SK-N-MC (cell line): ENCODE data around the gene USP40.

Experiments used
- DNase-seq: peaks from one replicate; pipeline ENCODE4 v3.0.0-alpha.2; 2011; ENCODE audit warnings: low read depth, low spot score
- H3K27ac ChIP-seq: fragments of 200-600 bp; sonication (generic); 2 replicates; pipeline ENCODE4 v1.5.1; 2016; ENCODE audit warnings: mixed run types
- H3K36me3 ChIP-seq: fragments of 200-600 bp; sonication (generic); 2 replicates; pipeline ENCODE4 v1.6.1; 2017; ENCODE audit warnings: antibody characterized with exemption, low read length, mixed read lengths; ENCODE audit not compliant: insufficient read depth
- H3K4me3 ChIP-seq: fragments of 200-600 bp; sonication (generic); 2 replicates; pipeline ENCODE4 v1.5.1; 2016
- H3K9ac ChIP-seq: fragments of 200-600 bp; sonication (generic); 2 replicates; pipeline ENCODE4 v1.8.0; 2017; ENCODE audit warnings: mixed run types, mixed read lengths; ENCODE audit not compliant: insufficient read length
- H3K9me3 ChIP-seq: fragments of 200-600 bp; sonication (generic); 2 replicates; pipeline ENCODE4 v1.6.1; 2017; ENCODE audit warnings: low read depth, mild to moderate bottlenecking, antibody characterized with exemption, low read length, moderate library complexity, mixed read lengths
- EZH2 ChIP-seq: fragments of 200-600 bp; sonication (generic); IDR thresholded peaks from one replicate; pipeline ENCODE4 v1.6.1; 2017; ENCODE audit warnings: antibody characterized with exemption
- FOXP2 ChIP-seq: optimal IDR thresholded peaks from 2 replicates; pipeline ENCODE3; 2011; ENCODE audit warnings: mild to moderate bottlenecking, moderate library complexity; ENCODE audit not compliant: insufficient read depth; ENCODE audit errors: extremely low read length, control extremely low read depth
- POLR2AphosphoS5 ChIP-seq: IDR thresholded peaks from 2 replicates; pipeline ENCODE4 v1.6.1; 2012; ENCODE audit warnings: mild to moderate bottlenecking, low read depth, low read length, borderline replicate concordance

Gene USP40

DNA sequence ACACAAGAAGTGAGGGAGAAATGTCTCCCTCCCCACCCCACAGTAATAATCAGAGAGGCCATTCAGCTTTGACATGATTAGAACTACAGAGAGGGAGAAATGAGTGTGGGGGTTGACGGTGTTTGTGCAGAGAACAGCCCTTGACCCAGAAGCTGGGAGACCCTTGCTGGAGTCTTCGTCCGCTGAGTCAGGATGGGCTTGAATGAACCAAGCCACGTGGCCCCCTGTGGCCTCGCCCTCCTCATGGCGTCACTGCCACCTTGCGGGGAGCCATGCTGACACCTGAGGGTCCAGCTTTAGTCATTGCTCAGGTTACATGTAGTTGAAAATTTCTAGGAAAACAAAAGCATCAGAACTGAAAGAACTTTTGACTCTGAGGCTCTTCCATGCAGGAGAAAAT lies 111.1 kb downstream of the USP40 start:
- no peaks in the 10 kb centered on the region for H3K9me3 ChIP-seq
- TF ChIP-seq FOXP2 (no peak), POLR2AphosphoS5 (no peak), EZH2 (no peak)
- H3K4me3 ChIP-seq = no peak overlapping the region
- H3K27ac ChIP-seq = no peak overlapping the region
- peaks cover 95% of the 10 kb centered on the region for H3K36me3 ChIP-seq
- no peak overlapping the region for H3K9ac ChIP-seq
- DNase-seq = no peak

GRCh38 chr2:233455006-233455405 lies 111.6 kb downstream of the USP40 start:
- TF ChIP-seq EZH2 = no peak
- no peak for TF ChIP-seq POLR2AphosphoS5
- TF ChIP-seq FOXP2 = no peak
- Histone ChIP-seq H3K27ac (no peak overlapping the region), H3K36me3 (peaks cover 95% of the 10 kb centered on the region), H3K9ac (no peak overlapping the region), H3K4me3 (no peak overlapping the region), H3K9me3 (no peaks in the 10 kb centered on the region)
- DNase-seq = no peak

- TF ChIP-seq EZH2 = no peak
- TF ChIP-seq FOXP2 = no peak
- TF ChIP-seq POLR2AphosphoS5 = no peak
- H3K36me3 ChIP-seq = peaks cover 95% of the 10 kb centered on the region
Measured at GRCh38 chr2:233453916-233454315, 112.7 kb downstream of the USP40 start.

DNA sequence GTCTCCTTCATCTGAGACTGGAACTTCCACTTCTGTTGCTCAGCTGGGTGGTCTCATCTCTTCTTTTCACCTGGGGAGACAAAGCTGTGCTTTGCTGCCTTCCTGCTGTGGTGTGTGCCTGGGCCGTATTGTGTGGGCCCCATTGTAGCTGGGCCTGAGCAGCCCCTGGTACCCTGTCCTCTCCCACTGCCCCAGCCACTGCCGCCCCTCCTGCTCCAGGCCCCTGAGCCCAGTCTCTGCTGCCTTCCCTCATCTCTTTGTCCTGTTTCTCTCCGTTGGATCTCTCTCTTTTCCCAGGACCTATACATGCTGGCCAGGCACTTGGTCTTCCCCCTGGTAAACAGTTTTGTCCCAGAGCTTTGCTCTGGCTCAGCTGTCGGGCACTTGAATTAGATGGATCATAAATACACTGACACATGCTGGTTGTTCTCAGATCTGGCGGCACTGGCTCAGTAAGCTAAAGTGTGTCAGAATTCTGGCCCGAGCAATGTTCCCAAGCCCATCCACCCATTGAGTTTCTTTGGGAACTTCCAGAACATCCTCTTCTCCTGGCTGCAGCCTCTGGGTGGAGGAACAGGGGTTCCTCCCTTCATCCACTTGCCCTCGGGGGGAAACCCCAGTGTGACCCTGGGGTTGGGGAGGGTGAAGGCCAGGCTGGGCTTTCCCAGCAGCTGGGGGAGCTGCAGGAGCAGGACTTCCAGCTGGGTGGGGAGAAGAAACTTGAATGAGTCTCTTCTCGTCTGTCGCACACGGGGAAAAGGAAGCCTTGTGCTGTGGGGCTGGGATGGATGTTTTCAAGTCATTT lies 113.3 kb downstream of the USP40 start:
- no peak for TF ChIP-seq FOXP2
- TF ChIP-seq EZH2 = no peak
- TF ChIP-seq POLR2AphosphoS5 = no peak
- H3K9me3 ChIP-seq = no peaks in the 10 kb centered on the region

More at GRCh38 chr2:233453916-233454315, 112.7 kb downstream of the USP40 start:
- DNase-seq = no peak
- Histone ChIP-seq H3K27ac (no peak overlapping the region), H3K9me3 (no peaks in the 10 kb centered on the region), H3K4me3 (no peak overlapping the region), H3K9ac (no peak overlapping the region)

GRCh38 chr2:233451950-233452349 lies 114.6 kb downstream of the USP40 start:
- H3K9ac ChIP-seq = no peak overlapping the region
- H3K9me3 ChIP-seq = no peaks in the 10 kb centered on the region
- H3K4me3 ChIP-seq = no peak overlapping the region
- no peak for TF ChIP-seq POLR2AphosphoS5
- H3K36me3 ChIP-seq = peaks cover 95% of the 10 kb centered on the region
- no peak overlapping the region for H3K27ac ChIP-seq
- no peak for DNase-seq

More for the DNA sequence above, 113.3 kb downstream of the USP40 start:
- H3K27ac ChIP-seq = no peak overlapping the region
- no peak overlapping the region for H3K9ac ChIP-seq
- no peak overlapping the region for H3K4me3 ChIP-seq
- H3K36me3 ChIP-seq = peaks cover 98% of the 10 kb centered on the region
- DNase-seq = no peak

DNA sequence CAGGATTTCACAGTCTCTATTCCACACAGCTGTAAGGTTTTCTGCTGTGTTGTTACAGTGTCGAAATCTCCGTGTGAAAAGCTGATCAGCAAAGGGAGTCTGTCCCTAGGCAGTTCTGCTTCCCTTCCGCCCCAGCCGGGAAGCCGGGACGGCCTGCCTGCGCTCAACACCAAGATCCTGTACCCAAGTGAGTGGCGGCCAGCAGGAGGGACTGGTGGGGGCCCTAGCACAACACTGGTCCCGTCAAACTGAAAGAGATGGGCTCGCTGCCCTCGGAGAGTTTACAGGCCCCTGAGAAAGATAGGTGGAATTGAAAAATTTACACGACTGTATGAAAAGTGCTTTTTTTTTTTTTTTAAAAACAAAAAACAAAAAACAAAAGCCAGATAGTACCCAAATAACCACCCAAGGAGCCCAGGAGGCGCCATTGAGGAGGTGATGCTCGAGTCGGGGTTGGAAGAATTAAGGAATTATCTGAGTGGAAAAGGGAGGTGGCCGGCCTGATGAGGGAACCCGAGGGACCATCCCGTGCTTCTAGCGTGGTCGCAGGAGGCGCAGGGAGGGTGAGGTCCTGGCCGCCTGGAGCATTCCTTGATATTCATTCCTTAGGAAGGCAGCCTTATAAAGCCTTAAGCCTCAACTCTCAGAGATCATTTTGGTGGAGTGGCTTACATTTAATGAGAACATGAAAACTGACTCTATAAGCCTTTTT lies 115.6 kb downstream of the USP40 start:
- no peak for TF ChIP-seq FOXP2
- no peak for TF ChIP-seq POLR2AphosphoS5
- TF ChIP-seq EZH2 = no peak
- no peak overlapping the region for H3K27ac ChIP-seq
- no peaks in the 10 kb centered on the region for H3K9me3 ChIP-seq
- peaks cover 94% of the 10 kb centered on the region for H3K36me3 ChIP-seq
- DNase-seq = no peak
- no peak overlapping the region for H3K4me3 ChIP-seq
- no peak overlapping the region for H3K9ac ChIP-seq

GRCh38 chr2:233449921-233450863 lies 116.4 kb downstream of the USP40 start:
- Histone ChIP-seq H3K27ac (no peak overlapping the region), H3K4me3 (no peak overlapping the region), H3K36me3 (peaks cover 95% of the 10 kb centered on the region), H3K9ac (no peak overlapping the region), H3K9me3 (no peaks in the 10 kb centered on the region)
- TF ChIP-seq EZH2 (no peak), POLR2AphosphoS5 (no peak), FOXP2 (no peak)
- no peak for DNase-seq

GRCh38 chr2:233449081-233449901 lies 117.3 kb downstream of the USP40 start:
- Histone ChIP-seq H3K36me3 (peaks cover 93% of the 10 kb centered on the region), H3K4me3 (no peak overlapping the region), H3K9me3 (no peaks in the 10 kb centered on the region), H3K27ac (no peak overlapping the region), H3K9ac (no peak overlapping the region)
- DNase-seq = no peak
- TF ChIP-seq FOXP2 (no peak), EZH2 (no peak), POLR2AphosphoS5 (no peak)
